CD4-positive, alpha-beta T cell (primary cell): ENCODE data around the gene SYNGR3. TPM values are rescaled to one million over a fixed set of nuclear protein-coding genes. Genes with fewer than 3 reads are reported as not detected.

ENCODE experiments used
- ATAC-seq: fragments of 200-7000 bp; cut with Tn5 transposase; one replicate; pipeline ENCODE4 v1.10.0; 2022; ENCODE audit warnings: mild to moderate bottlenecking; ENCODE audit not compliant: poor library complexity
- CTCF ChIA-PET: fragments of 350-600 bp; sonication (Branson Sonifier 250); formaldehyde crosslinking; loops from one replicate; lab custom pipeline; 2021; ENCODE audit warnings: antibody characterized with exemption, inconsistent platforms; lab: Charles Lee
- POLR2A ChIA-PET: fragments of 350-600 bp; sonication (Branson Sonifier 250); formaldehyde crosslinking; loops from one replicate; lab custom pipeline; 2021; ENCODE audit warnings: antibody characterized with exemption, inconsistent platforms; lab: Charles Lee
- DNase-seq, 14 experiments: peaks; one replicate each; pipeline ENCODE4 v3.0.0-alpha.2; 2013 to 2020; ENCODE audit warnings: mixed read lengths in 2 of 14
- H3K27ac ChIP-seq, 2 donors: one replicate each; pipeline versions ENCODE4 v1.5.1 to v1.7.0; 2013; ENCODE audit warnings: low read length in 2 of 2, low read depth in 1 of 2, mild to moderate bottlenecking in 1 of 2
- H3K27me3 ChIP-seq, 2 experiments: 1 replicate in 1 of 2; 2 replicates in 1 of 2; pipeline versions ENCODE4 v1.6.1 to v1.7.0; 2013; ENCODE audit warnings: low read length in 2 of 2, control low read depth in 1 of 2, mild to moderate bottlenecking in 1 of 2, moderate library complexity in 1 of 2; ENCODE audit not compliant: insufficient read depth in 2 of 2, control insufficient read depth in 1 of 2
- H3K36me3 ChIP-seq: one replicate; pipeline ENCODE4 v1.6.1; 2013; ENCODE audit warnings: low read length, control low read depth; ENCODE audit not compliant: insufficient read depth
- H3K4me1 ChIP-seq: one replicate; pipeline ENCODE4 v1.6.1; 2013; ENCODE audit warnings: low read length, control low read depth; ENCODE audit not compliant: insufficient read depth
- H3K4me3 ChIP-seq: one replicate; pipeline ENCODE4 v1.5.1; 2013; ENCODE audit warnings: mild to moderate bottlenecking, low read length, moderate library complexity
- H3K9me3 ChIP-seq, 2 experiments: 1 replicate in 1 of 2; 2 replicates in 1 of 2; pipeline versions ENCODE4 v1.6.1 to v1.7.0; 2013; ENCODE audit warnings: low read length in 2 of 2, mild to moderate bottlenecking in 2 of 2, control low read depth in 1 of 2, moderate library complexity in 1 of 2; ENCODE audit not compliant: control insufficient read depth in 1 of 2, insufficient read depth in 1 of 2
- H3K27ac Mint-ChIP-seq: one replicate; pipeline ENCODE4 v1.8.0; 2020; ENCODE audit warnings: mixed read lengths
- H3K27me3 Mint-ChIP-seq: one replicate; pipeline ENCODE4 v1.8.0; 2021; ENCODE audit warnings: mixed read lengths
- H3K36me3 Mint-ChIP-seq: one replicate; pipeline ENCODE4 v1.8.0; 2021; ENCODE audit warnings: low read depth, mixed read lengths
- H3K4me1 Mint-ChIP-seq: one replicate; pipeline ENCODE4 v1.8.0; 2021; ENCODE audit warnings: low read depth, mixed read lengths
- H3K4me3 Mint-ChIP-seq: one replicate; pipeline ENCODE4 v1.8.0; 2020; ENCODE audit warnings: mild to moderate bottlenecking, mixed read lengths
- H3K9me3 Mint-ChIP-seq: one replicate; pipeline ENCODE4 v1.8.0; 2020; ENCODE audit warnings: mixed read lengths
- CTCF ChIP-seq: fragments of 200-600 bp; IDR thresholded peaks from one replicate; pipeline ENCODE4 v1.8.0; 2022; ENCODE audit warnings: antibody characterized with exemption, mild to moderate bottlenecking
- intact Hi-C, 2 experiments: fragments of 100-400 bp; cut with DNase I in 1 of 2; cut with micrococcal nuclease in 1 of 2; formaldehyde crosslinking; loops; one replicate each; pipeline versions ENCODE4 v1.15.1 to v1.9.0; 2023 to 2025; cut with DNase I, micrococcal nuclease
- total RNA-seq, 174 experiments: library from RNA in 2 of 174; stranded (reverse) in 2 of 174; gene quantifications; one replicate each; pipeline ENCODE4 v1.2.3 and lab custom pipeline; 2021 to 2026

Gene SYNGR3
- total RNA-seq, 2 experiments from 2014 or later = 3.8 to 3.9 TPM

DNA sequence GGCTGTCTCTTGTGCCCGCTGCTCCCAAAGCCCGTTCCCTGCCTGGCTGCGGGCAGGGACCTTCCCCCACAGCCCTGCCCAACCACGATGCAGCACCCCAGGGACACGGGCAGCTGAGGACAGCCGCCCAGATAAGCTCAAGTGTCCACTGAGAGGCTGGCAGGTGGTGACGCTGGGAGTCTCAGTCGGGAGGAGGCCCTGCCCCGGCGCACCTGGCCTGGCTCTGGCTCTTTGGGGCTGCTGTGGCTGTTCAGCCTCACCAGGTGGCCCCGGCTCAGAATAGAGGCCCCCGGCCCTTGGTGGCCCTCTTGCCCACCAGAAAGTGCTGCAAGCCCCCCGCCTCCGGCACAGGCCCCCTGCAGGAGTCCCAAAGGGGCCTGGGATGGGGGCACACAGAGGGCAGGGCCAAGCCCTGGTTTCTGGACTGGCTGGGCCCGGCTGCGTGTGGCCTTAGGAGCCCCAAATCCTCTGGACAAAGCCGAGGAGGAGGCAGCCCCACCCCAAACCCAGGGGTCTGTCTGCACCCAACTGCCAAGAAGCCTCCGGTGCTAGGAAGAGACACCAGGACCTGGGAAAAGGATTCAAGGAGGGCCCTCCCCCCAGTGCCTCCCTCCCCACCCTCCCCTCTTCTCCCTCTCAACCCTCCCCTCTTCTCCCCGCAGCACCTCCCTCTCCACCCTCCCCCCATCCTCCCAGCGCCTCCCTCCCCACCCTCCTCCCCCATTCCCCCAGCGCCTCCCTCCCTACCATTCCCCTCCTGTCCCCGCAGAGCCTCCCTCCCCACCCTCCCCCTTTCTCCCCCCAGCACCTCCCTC is 52.6 kb downstream of the SYNGR3 start:
- Histone ChIP-seq H3K9me3 (no peaks in the 10 kb centered on the region), H3K27ac (no peak overlapping the region), H3K4me1 (peaks cover 17% of the 10 kb centered on the region), H3K27me3 (no peaks in the 10 kb centered on the region), H3K36me3 (peaks cover 4% of the 10 kb centered on the region), H3K4me3 (no peak overlapping the region)
- Mint-ChIP-seq H3K9me3 (no peaks in the 10 kb centered on the region), H3K4me1 (peaks cover 12% of the 10 kb centered on the region), H3K27ac (no peak overlapping the region), H3K36me3 (no peaks in the 10 kb centered on the region), H3K4me3 (no peak overlapping the region), H3K27me3 (no peaks in the 10 kb centered on the region)
- DNase-seq = no peak
- ChIA-PET POLR2A (no interaction called here), CTCF (no interaction called here)
- ATAC-seq = no peak
- intact Hi-C loops = loop anchor here in 1 of 2 experiments (10.0 kb wide), 1 partner anchor 568 kb away; the partner anchor contains the start of gene CLCN7
- no peak for TF ChIP-seq CTCF

DNA sequence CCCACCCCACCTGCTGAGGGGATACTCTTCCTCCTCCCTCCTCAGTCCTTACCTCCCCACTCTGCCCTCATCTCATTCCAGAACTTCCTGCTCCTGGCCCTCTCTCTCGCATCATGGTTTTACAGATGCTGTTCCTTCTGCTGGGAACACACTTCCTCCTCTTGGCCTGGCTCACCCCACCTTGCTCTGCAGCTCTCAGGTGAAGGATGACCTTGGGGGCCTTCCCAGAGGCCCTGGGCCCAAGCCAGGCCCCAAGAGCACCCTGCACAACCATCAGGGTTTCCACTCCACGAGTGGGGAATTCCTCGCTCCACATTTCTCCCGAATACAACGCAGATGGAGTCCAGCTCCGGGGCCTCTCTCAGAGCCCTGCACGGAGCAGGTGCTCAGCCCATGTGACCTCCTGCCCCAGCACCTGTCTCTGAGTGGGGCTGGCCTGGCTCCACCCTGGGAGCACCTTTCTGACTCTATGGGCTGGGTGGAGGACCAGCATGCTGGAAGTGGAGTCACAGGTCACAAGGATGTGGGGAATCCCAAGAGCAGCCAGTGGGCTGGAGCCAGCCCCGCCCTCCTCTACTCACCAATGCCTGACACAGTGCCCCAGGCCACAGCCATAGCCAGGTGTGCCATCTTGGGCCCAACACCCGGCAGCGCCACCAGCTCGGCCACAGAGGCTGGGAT is 53.4 kb downstream of the SYNGR3 start:
- Mint-ChIP-seq H3K4me1 (peaks cover 12% of the 10 kb centered on the region), H3K27me3 (no peaks in the 10 kb centered on the region), H3K4me3 (no peak overlapping the region), H3K9me3 (no peaks in the 10 kb centered on the region), H3K36me3 (peaks cover 2% of the 10 kb centered on the region), H3K27ac (no peak overlapping the region)
- Histone ChIP-seq H3K27me3 (no peaks in the 10 kb centered on the region), H3K4me1 (peaks cover 20% of the 10 kb centered on the region), H3K36me3 (peaks cover 4% of the 10 kb centered on the region), H3K9me3 (no peaks in the 10 kb centered on the region), H3K4me3 (no peak overlapping the region), H3K27ac (no peak overlapping the region)
- DNase-seq (no peak), ATAC-seq (no peak)
- ChIA-PET CTCF (no interaction called here), POLR2A (no interaction called here)
- no peak for TF ChIP-seq CTCF
- intact Hi-C loops = loop anchor here in 1 of 2 experiments (10.0 kb wide), 1 partner anchor 568 kb away; the partner anchor contains the start of gene CLCN7

Other genes with a start within 250 kb of the SYNGR3 start
- 10 to 100 TPM; 46.2 to 54.2 TPM for gene NME3, start 218.4 kb upstream of the SYNGR3 start, total RNA-seq
- gene EME2, start 217.2 kb upstream of the SYNGR3 start, total RNA-seq = 10 to 100 TPM; 28.6 to 30.8 TPM
- 10 to 100 TPM; 25.5 to 26.9 TPM for gene MRPS34, start 216.8 kb upstream of the SYNGR3 start, total RNA-seq
- 10 to 100 TPM; 86.3 to 87.6 TPM for gene SPSB3, start 207.4 kb upstream of the SYNGR3 start, total RNA-seq
- gene NUBP2, start 207.0 kb upstream of the SYNGR3 start, total RNA-seq = 10 to 100 TPM; 36.4 to 38.1 TPM
- under 1 TPM; 0.67 to 0.80 TPM for gene IGFALS, start 196.3 kb upstream of the SYNGR3 start, total RNA-seq
- gene HAGH, start 163.1 kb upstream of the SYNGR3 start, total RNA-seq = 10 to 100 TPM; 20.9 to 22.7 TPM
- 1 to 10 TPM; 4.1 to 4.5 TPM for gene FAHD1, start 162.8 kb upstream of the SYNGR3 start, total RNA-seq
- not detected for gene MEIOB, start 117.8 kb upstream of the SYNGR3 start, total RNA-seq
- gene HS3ST6, start 71.6 kb upstream of the SYNGR3 start, total RNA-seq = not detected
- gene MSRB1, start 46.8 kb upstream of the SYNGR3 start, total RNA-seq = 1 to 10 TPM; 2.3 to 2.4 TPM
- gene RPL3L, start 35.3 kb upstream of the SYNGR3 start, total RNA-seq = not detected
- gene NDUFB10, start 30.4 kb upstream of the SYNGR3 start, total RNA-seq = 10 to 100 TPM; 40.7 to 41.1 TPM
- 1,000 to 10,000 TPM; 3,604 to 3,755 TPM for gene RPS2, start 25.1 kb upstream of the SYNGR3 start, total RNA-seq
- gene RNF151, start 23.1 kb upstream of the SYNGR3 start, total RNA-seq = not detected
- 10 to 100 TPM; 12.7 to 15.5 TPM for gene TBL3, start 17.9 kb upstream of the SYNGR3 start, total RNA-seq
- under 1 TPM; 0.56 to 0.99 TPM for gene NOXO1, start 8.5 kb upstream of the SYNGR3 start, total RNA-seq
- gene GFER, start 5.8 kb upstream of the SYNGR3 start, total RNA-seq = 10 to 100 TPM; 14.5 TPM
- 10 to 100 TPM; 39.7 to 43.6 TPM for gene ZNF598, start 19.9 kb downstream of the SYNGR3 start, total RNA-seq
- gene NPW, start 29.8 kb downstream of the SYNGR3 start, total RNA-seq = under 1 TPM in 1 of 2 experiments, not detected in 1; 0.80 TPM
- gene NHERF2, start 36.9 kb downstream of the SYNGR3 start, total RNA-seq = 1 to 10 TPM; 1.9 to 2.0 TPM
- gene NTHL1, start 57.9 kb downstream of the SYNGR3 start, total RNA-seq = 1 to 10 TPM; 2.7 to 2.9 TPM
- gene TSC2, start 58.0 kb downstream of the SYNGR3 start, total RNA-seq = 10 to 100 TPM; 83.0 to 85.0 TPM
- gene PKD1, start 145.9 kb downstream of the SYNGR3 start, total RNA-seq = 10 to 100 TPM; 80.3 to 85.6 TPM
- not detected for gene RAB26, start 158.7 kb downstream of the SYNGR3 start, total RNA-seq
- gene TRAF7, start 165.8 kb downstream of the SYNGR3 start, total RNA-seq = 10 to 100 TPM; 19.9 to 24.0 TPM
- under 1 TPM in 1 of 2 experiments, not detected in 1; 0.06 TPM for gene CASKIN1, start 206.6 kb downstream of the SYNGR3 start, total RNA-seq
- 10 to 100 TPM; 22.9 to 26.4 TPM for gene MLST8, start 215.5 kb downstream of the SYNGR3 start, total RNA-seq
- 1 to 10 TPM; 4.2 to 5.0 TPM for gene BRICD5, start 220.9 kb downstream of the SYNGR3 start, total RNA-seq
- gene PGP, start 224.9 kb downstream of the SYNGR3 start, total RNA-seq = 1 to 10 TPM; 8.1 to 8.5 TPM
- gene E4F1, start 233.6 kb downstream of the SYNGR3 start, total RNA-seq = 10 to 100 TPM; 31.8 to 33.8 TPM
- under 1 TPM; 0.22 to 0.36 TPM for gene DNASE1L2, start 246.5 kb downstream of the SYNGR3 start, total RNA-seq